HG02943 (cell line): ENCODE measurements around the gene IL1F10.

Source experiments
- ATAC-seq: cut with Tn5 transposase; IDR thresholded peaks from one replicate; pipeline ENCODE4 v1.9.1; 2021; ENCODE audit warnings: mild to moderate bottlenecking, low read depth, moderate library complexity; ENCODE audit not compliant: unreplicated experiment

The IL1F10 gene

DNA sequence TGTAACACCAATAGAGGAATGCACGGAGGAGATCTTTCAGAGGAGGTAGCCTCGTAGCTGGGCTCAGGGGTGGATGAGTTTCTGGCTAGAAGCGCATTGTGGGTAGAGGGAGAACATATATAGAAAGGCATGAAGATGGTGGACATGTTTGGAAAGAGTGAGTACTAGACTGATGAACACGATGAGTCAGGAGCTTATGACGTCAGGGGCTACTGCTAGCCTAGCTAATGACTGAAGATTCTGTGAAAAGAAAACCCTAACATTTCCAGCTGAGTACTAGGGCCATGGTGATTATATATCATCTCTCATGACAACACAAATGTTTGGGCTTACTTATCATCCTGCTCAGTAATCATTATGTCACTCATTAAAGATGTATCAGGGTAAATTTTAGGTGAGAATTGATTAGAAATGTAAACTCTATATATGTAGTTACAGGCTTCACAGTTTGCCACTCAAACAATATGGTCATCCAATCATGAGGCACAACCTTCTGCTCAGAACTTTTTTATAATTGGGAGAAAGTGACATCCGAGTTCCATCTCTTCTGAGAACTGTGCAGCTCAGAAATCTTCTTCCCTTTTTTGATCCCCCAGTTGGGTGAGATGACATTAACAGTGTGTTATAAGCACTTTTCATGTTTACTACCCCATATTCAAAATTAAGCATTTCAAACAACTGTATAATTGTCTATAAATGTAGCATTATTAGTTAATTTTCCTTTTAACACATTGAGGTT, 37.4 kb downstream of the IL1F10 start:
- ATAC-seq, result no peak

DNA sequence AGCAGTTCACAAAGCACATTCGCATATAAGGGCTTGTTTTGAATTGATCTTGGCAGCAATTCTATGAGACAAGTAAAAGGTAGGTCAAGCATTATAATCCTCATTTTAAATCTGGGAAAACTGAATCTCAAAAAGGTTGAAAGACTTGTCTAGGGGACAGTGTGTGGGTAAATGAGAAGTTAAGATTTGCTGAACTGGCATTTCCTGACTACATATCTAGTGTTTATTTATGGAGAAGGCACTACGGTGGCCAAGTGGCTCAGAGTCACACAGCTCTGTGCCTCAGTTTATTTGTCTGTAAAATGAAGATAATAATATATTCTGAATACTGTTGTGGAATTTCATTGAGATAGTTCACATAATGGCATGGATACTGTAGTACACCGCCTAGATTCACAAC, 43.4 kb downstream of the IL1F10 start:
- no peak for ATAC-seq

DNA sequence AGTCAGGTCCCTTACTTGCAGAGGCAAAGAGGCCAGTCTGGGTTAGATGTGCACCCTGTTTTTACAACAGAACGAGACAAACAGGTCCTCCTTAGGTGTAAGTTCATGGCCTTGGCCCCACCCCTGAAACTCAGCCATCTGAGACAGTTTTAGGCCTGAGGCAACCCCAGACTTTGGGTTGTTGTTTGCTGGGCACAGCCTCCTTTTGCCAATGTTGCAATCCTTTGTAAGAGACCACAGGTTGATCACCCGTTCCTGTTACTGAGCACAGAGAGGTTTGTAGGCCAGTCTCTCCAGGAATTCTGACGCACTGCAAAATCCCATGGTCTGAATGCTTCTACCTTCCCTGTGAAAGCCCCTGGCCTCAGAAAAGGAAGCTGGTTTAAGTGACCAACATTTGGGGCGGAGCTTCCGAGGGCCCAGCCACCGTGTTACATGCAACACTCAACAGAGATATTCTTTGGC, 44.1 kb downstream of the IL1F10 start:
- no peak for ATAC-seq

DNA sequence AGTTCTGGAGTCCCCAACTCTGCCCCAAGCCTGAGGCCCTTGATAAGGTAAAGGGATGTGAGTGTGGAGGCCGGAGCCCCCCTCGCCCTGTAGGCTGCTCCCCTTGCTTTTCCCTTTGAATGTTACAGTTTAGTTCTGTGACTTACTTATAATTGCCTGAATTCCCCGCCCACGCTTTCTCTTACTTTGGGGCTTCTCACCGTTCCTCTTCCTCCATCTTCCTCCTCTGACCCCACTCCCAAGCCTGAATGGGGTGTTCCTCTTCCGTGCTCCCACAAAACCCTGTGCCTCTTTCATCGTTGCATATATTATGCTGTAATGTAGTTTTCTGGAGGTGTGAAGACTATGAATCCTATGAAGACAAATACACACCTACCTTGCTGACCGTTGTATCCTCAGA, 44.7 kb downstream of the IL1F10 start:
- ATAC-seq, result no peak

DNA sequence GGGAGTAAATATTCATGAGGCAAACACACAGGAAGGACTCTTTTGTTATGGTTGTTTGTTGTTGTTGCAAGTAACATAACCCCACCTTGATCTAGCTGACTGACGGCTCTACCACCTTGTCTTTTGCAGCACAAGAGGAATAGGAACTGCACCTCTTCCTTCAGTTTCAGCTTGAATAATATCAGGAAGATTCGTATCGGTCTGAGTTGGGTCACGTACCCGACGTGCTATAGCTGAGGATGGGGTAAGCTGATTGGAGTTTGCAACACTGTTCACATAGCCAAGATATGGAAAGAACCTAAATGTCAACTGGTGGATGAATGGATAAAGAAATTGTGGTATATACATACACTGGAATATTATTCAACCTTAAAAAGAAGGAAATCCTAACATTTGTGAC, 45.1 kb downstream of the IL1F10 start:
- ATAC-seq, result no peak

DNA sequence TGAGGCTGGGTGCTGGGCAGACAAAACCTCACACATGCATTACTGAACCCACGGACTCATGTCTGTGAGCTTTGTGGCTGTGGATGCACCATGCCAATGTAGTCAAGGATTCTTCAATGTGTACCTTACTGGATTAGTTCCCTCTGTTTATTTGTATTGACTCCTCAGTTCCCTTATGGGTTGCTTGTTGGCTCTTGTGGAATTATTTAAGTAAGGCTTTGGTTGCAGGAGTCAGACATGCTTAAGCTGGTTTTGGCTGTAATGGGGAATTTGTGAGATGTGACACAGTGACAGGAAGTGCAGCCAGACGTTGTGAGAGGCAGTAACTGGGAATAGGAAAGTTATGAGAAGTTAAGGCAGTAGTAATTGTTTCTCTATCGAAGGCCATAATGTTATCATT, 46.0 kb downstream of the IL1F10 start:
- ATAC-seq, result no peak

DNA sequence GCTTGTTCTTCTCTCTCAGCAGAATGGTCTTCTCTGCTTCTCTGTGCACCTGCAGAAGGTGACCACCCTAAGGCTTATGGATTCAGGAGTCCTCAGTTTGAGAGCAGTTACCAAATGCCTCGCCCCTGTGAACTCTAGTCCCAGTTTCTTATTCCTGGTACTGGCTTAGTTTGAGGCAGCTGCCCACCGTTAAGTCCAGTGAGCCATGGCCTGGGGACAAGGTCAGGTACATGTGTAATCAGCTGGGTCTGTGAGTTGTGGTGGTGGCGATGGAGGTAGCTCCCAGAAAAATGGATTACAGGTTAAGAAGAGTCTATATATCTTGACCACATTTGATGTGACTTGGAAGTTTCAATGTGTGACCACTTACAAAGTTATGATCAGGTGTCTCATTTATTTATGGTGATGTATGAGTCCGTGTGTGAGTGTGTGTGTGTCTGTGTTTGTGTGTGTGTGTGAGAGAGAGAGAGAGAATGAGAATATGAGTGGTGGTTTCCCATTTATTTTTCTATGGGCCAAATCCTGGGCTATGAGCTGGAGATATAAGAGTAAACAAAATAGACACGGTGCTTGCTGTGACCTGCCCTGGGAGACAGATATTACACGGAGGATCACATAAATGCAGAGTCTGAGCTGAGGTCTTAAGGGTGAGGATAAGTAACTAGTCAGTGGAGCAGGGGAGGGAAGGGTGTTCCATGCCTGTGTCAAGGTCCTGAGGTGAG, 46.6 kb downstream of the IL1F10 start:
- no peak for ATAC-seq

DNA sequence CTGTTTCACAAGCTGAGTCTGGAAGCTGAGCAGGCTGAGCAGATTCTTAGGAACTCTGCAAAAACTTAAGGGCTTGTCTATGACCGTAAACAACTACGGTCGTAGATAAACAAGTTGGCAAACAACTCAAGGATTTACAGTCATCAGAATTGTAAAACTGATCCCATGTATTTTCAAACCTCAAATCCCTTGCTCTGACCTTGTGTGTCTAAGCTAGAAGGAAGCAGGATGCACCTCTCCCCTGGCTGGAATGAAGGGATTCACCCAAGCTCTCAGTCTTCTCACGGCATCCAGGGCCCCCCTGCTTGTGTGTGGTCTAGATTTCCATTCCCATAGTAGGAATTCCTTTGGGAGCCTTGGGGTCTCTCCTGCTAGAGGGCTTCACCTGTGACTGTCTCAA, 47.2 kb downstream of the IL1F10 start:
- no peak for ATAC-seq

DNA sequence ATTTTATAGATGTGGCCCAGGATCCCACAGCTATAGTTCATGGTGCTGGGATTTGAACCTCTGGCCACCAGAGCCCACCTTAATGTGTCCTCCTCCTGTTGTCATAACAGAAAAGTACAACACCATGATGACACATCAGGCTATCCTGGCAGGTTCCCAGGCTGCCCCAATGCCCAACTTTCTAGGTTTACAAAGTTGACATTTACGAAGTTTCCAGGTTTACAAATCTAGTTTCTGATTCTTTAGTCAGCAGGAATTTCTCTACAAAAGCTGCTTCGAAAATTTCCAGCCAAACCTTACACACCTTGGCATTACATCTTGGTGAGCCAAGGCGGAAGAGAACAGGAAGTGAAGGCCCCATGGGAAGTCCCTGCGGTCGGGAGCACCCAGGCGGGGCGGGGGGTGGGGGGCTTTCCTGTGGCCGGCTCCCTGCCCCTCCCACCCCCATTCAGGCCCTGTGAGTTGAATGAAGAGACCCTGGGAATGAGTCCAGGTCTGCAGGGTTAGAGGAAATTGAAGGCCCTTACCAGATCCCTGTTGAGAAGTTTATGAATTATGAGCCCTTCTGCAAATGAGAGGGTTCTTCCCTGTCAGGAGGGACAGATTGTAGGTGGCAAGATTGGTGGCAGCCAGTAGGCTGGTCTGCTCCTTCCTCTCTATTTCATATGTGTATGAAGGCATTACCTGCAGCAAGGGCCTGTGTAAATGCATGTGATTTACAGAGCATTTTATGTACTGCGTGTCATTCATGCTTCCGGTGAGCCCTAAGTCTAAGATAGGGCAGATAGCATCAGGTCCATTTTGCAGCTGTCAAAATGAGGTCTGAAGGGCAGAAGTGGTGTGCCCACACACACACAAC, 48.6 kb downstream of the IL1F10 start:
- no peak for ATAC-seq

DNA sequence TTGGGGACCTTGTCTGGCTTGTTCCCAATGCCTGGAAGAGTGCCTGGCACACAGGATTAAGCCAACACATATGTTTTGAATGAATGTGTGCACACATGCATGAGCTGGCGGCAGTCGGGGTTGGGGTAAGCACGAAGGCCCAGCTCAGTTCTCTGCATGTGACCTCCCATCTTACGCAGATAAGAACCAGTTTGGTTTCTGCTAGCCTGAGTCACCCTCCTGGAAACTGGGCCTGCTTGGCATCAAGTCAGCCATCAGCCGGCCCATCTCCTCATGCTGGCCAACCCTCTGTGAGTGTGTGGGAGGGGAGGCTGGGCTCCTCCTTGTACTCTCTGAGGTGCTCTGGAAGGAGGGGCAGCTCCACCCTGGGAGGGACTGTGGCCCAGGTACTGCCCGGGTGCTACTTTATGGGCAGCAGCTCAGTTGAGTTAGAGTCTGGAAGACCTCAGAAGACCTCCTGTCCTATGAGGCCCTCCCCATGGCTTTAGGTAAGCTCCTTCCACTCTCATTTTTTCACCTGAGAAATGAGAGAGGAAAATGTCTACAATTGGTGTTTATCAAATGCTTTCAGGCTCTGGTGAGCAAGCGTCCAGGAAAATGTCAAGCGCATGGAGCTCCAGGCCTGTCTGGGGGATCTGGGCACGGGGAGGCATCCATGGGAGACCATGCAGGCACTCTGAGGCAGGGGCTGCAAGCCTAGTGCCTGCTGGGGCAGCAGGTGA, 49.9 kb downstream of the IL1F10 start:
- ATAC-seq, result no peak

DNA sequence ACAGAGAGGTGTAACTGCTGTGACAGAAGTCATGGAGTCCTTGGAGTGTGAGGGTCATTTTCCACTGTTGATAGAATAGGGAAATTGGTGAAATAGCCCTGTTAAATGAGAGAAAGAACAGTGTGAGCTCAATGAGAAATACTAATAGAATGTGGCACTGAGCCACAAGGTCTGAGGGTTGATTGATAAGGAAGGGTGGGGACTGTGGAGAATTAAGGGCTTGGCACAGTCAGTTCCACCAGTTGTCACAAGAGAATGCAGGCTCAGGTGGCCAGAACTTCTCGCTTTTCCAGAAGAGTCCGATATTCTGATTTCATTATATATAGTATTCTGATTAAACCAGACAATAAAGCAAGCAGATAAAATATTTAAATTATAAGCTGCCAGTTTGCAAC, 50.5 kb downstream of the IL1F10 start:
- ATAC-seq, result no peak

DNA sequence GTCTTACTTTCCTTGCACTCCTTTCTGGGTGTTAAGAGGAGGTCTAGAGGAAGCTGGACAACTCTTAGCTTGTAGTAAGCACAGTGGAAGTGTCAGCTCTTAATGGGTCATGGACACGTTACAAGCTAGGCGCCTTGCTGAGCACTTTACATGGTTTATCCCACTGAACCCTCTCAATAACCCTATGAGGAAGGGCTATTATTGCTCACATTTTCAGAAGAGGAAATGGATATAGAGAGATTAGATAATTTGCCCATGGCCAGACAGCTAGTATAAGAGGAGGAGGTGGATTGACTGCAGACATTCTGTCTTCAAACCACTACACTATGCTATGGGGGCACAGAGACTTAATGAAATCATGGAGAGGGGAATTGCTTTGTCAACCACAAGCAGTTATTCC, 51.3 kb downstream of the IL1F10 start:
- ATAC-seq, result no peak

DNA sequence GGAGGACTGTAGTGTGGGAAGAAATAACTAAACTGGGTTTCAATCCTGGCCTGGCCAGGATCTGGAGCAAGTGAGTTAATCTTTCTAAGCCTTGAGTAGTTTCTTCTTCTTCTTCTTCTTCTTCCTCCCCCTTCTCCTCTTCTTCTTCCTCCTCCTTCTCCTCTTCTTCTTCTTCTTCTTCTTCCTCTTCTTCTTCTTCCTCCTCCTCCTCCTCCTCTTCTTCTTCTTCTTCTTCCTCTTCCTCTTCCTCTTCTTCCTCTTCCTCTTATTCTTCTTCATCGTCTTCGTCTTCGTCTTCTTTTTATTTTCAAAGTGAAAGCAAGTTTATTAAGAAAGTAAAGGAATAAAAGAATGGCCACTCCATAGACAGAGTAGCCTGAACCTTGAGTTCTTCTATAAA, 53.1 kb downstream of the IL1F10 start:
- no peak for ATAC-seq

DNA sequence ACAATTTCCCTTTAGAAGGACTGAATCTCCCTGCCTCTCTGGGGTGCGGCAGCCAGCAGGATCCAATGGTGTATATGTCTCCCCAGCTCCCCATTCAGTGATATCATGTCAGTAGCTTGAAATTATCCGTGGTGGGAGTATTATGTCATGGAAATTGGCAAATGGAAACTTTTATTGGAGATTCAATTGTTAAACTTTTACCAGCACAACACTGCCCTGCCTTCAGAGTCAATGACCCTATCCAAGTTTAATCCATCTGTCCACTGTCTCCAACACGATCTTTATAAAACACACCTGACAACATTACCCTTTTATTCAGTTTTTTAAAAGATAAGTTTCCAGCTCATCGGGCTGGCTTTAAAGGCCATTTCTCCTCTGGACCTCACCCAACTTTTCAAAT, 54.6 kb downstream of the IL1F10 start:
- no peak for ATAC-seq

DNA sequence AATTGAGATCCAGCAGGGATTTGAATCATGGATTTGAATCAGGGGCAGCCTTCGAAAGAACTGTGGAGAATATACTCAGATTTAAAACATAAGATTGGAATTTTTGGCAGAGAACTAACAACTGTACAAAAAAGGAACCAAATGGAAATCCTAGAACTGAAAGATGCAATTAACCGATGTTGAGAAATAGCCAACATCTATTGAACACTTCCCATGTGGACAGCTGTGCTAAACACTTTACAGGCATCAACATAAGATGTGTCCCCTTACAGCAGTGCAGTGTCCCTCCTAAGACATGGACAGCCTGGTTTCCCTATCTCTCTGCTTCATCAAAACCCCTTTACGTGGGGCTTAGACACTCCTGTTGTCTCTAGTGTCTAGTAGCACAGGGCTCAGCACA, 56.0 kb downstream of the IL1F10 start:
- ATAC-seq, result no peak

DNA sequence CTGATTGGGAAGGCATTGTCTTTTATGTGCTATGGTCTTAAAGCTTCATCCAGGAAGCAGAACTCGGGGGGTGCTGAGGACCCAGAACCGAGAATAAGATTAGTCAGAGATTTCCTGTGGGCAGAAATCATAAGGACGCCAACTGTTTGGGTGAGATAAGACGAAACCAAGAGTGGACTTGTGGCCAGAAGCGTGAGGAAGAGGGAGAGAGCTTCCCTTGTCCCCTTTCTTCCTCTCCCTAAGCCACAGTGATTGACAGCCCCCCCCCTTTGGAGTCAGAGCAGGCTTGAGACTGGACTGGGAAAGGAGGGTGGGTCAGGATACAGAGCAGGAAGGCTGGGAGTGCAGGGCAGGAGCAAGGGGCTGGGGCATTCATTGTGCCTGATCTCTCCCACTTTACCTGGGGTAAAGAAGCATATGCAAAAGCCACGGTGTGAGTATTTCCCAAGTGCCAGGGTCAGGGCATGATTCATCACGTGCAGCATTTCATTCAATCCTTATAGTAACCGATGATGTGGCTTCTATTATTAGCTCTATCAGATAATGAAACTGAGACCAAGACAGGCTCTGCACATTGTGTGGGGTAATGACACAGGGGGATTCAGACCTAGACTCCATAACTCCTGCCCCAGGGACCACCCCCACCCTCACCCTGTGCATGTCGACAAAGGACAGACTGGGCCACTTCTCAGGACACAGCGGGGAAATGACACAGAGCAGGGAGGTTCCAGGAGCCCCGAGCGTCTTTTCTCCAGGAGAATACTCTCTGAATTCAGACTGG, 56.6 kb downstream of the IL1F10 start:
- ATAC-seq, result no peak
